Measurements from ENCODE around the gene PRND. TPM values are rescaled to one million over a fixed set of nuclear protein-coding genes. Genes with fewer than 3 reads are reported as not detected.
"Not testable (repeated sequence)": the region's sequence is repeated elsewhere in the genome, so short reads cannot be mapped to it uniquely, and the experiment has no call there.

The PRND gene
- total RNA-seq, 3 donors from 2014 or later = not detected

DNA sequence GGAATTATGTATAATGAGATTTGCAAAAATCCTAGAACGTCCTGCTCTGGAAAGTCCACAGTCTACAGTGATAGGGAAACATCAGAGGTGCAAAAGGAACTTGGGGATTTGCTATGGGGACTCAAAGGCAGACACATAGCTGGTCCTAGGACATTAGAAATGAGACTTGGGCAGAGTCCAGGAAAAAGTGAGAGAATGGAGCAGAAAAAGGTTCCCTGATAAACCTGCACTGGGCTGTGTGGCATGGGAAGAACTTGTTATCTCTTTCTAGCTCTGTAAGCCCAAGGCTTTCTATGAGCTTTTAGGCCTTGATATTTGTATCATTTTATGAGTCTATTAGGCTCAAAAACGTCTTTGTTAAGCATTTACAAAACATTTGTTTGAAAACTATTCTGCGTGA, 15.2 kb downstream of the PRND start:
- H3K9me3 Mint-ChIP-seq = no peaks in the 10 kb centered on the region
- no peak overlapping the region for H3K4me3 Mint-ChIP-seq
- DNase-seq (no peak), ATAC-seq (no peak)
- no peaks in the 10 kb centered on the region for H3K4me1 Mint-ChIP-seq (ENCODE audit: low read depth)
- H3K36me3 Mint-ChIP-seq (ENCODE audit: insufficient read depth) = no peaks in the 10 kb centered on the region
- H3K27me3 Mint-ChIP-seq (ENCODE audit: low read depth) = peaks cover 33% of the 10 kb centered on the region

DNA sequence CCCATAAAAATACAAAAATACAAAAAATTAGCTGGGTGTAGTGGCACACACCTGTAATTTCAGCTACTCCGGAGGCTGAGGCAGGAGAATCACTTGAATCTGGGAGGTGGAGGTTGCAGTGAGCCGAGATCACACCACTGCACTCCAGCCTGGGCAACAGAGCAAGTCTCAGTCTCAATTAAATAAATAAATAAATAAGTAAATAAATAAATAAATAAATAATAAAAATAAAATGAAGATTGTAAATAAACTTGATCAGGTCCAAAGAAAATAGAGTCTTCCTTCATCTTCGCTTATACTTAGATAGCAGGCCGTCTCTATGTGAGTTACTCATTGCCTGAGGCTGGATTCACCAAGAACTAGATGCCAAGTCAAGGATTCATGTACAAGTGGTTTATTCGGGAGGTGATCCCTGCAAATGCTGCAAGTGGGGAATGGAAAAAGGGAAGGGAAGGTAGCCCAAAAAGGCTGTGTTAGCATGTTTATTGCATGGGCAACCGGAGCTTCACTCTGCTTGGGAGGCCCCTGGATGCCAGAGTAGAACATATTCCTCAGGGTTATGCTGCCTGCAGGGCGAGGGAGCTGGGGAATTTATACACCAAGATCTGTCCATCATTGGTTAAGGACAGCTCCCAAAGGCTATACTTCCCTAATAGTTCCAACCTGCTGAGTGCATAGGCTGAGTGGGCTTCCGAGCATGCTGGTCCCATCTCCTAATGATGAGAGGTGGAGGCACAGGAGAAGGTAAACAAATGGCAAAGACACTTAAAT, 16.3 kb downstream of the PRND start:
- ATAC-seq = no peak

DNA sequence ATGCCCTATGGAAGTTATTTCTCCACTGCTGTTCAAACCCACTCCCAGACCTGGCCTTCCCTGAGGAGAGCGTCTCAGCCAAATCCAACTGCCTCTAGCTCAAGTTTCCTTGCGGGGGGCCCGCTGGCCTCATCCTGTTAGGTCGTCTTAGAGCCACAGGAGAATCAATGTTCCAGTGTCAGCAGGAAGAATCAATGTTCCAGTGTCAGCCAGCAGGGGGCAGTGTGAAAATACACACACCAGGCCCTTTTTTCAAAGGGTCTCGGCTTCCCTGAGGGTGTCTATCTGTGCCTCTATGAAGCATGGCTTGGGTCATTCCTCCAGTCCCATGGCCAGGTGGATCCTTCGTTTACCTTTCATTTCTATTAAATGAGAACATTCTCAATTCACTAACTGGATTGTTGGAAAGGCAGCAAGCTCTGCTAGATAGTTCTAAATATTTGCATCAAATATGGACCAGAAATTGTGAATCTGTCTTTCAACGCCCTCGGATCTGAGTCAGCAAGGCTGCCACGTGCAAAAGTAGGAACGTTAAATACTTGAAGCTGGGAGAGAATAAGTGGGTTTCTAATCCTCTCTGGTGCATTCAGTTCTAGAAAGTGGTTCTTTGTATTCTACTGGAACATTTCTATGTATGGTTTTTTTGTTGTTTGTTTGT, 19.2 kb downstream of the PRND start:
- no peaks in the 10 kb centered on the region for H3K36me3 Mint-ChIP-seq (ENCODE audit: insufficient read depth)
- no peaks in the 10 kb centered on the region for H3K4me1 Mint-ChIP-seq (ENCODE audit: low read depth)
- no peak overlapping the region for H3K4me3 Mint-ChIP-seq
- no peaks in the 10 kb centered on the region for H3K9me3 Mint-ChIP-seq
- H3K27me3 Mint-ChIP-seq (ENCODE audit: low read depth) = peaks cover 15% of the 10 kb centered on the region
- ATAC-seq = peak; percentile 51 to 59
- DNase-seq = peak; percentile 65

More for the DNA sequence above, 16.3 kb downstream of the PRND start:
- no peak for DNase-seq
- Mint-ChIP-seq H3K4me1 (ENCODE audit: low read depth) (no peaks in the 10 kb centered on the region), H3K4me3 (no peak overlapping the region), H3K9me3 (no peaks in the 10 kb centered on the region), H3K36me3 (ENCODE audit: insufficient read depth) (no peaks in the 10 kb centered on the region), H3K27me3 (ENCODE audit: low read depth) (peaks cover 24% of the 10 kb centered on the region)

DNA sequence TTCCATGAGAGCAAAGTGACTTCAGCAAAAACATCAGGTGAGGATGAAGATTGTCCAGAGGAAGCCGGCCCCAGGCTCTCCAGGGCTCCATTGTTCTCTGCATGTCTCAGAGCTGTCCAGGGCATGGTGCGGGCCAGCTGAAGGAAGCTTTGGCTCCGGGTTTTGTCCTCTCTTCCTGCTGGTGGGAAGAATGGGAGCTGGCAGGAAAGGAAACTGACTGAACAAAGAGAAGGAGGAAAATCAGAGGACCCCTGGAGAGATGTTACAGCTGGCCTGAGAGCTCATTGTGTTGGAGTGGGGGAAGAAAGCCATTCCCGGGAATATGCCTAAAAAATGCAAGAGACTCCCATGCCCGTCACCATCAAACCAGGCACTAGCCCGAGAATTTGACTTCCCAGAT, 27.1 kb downstream of the PRND start:
- ATAC-seq (no peak), DNase-seq (no peak)
- Mint-ChIP-seq H3K9me3 (peaks cover 5% of the 10 kb centered on the region), H3K4me3 (no peak overlapping the region), H3K27me3 (ENCODE audit: low read depth) (peaks cover 11% of the 10 kb centered on the region), H3K36me3 (ENCODE audit: insufficient read depth) (no peaks in the 10 kb centered on the region), H3K4me1 (ENCODE audit: low read depth) (no peaks in the 10 kb centered on the region)

DNA sequence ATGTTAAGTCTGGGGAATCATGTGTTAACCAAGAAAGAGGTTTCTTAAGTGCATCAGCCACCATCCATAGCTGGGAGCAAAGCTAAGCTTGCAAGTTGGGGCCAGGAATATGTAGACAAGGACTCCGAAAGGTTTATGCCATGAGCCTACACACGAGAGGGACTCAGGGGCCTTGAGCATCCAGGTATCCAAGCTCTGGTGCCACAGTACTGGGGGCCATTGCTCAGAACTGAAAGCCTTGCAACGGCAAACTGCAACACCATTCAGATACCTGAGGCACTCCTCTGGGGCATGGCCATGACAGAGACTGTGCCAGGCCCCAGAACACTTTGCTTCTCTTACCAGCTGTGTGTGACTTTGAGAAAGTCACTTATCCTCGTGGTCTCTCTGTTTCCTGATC, 27.6 kb downstream of the PRND start:
- Mint-ChIP-seq H3K36me3 (ENCODE audit: insufficient read depth) (no peaks in the 10 kb centered on the region), H3K4me3 (no peak overlapping the region), H3K9me3 (peaks cover 5% of the 10 kb centered on the region), H3K27me3 (ENCODE audit: low read depth) (peaks cover 13% of the 10 kb centered on the region), H3K4me1 (ENCODE audit: low read depth) (no peaks in the 10 kb centered on the region)
- ATAC-seq (no peak), DNase-seq (no peak)

DNA sequence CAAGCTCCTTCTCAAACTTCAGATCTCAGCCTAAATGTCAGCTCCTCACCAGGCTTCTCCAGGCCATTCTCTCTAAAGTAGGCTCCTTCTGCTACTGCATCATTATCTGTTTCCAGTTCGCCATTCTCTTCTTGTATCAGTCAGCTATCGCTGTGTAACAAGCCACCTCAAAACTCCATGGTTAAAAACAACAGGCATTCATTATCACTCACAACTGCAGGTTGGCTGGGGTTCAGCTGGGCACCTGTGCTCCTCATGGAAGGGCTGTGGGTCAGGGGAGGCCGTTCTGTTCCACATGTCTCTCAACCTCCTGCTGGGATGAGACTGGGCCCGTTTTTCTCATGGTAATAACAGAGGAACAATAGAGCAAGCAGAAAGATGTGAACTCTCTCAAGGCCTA, 28.7 kb downstream of the PRND start:
- ATAC-seq = no peak
- Mint-ChIP-seq H3K4me1 (ENCODE audit: low read depth) (no peaks in the 10 kb centered on the region), H3K9me3 (peaks cover 5% of the 10 kb centered on the region), H3K36me3 (ENCODE audit: insufficient read depth) (no peaks in the 10 kb centered on the region), H3K4me3 (no peak overlapping the region), H3K27me3 (ENCODE audit: low read depth) (peaks cover 10% of the 10 kb centered on the region)
- no peak for DNase-seq

DNA sequence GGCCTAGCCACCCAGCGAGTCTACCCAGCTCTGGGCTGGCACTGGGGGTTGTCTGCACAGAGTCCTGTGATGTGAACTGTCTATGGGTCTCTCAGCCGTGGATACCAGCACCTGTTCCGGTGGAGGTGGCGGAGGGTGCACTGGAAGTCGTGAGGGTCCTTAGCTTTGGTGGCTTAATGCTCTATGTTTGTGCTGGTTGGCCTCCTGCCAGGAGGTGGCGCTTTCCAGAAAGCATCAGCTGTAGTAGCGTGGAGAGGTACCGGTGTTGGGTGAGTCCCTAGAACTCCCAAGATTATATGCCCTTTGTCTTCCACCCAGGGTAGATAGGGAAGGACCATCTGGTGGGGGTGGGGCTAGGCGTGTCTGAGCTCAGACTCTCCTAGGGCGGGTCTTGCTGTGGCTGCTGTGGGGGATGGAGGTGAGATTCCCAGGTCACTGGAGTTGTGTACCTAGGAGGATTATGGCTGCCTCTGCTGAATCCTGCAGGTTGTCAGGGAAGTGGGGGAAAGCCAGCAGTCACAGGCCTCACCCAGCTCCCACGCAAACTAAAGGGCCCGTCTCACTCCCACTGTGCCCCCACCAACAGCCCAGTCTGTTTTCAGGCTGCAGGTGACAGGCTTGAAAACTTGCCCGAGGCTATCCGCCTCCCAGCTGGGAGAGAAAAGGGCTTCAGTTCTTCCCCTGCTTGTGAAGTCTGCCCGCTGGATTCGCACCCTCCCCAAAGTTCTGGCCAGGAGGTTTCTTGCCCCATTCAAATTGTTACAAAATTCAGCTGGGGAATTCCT, 37.6 kb downstream of the PRND start:
- peak; percentile 36 for DNase-seq
- H3K9me3 Mint-ChIP-seq; H3K36me3 Mint-ChIP-seq (ENCODE audit: insufficient read depth); ATAC-seq; H3K4me1 Mint-ChIP-seq (ENCODE audit: low read depth); H3K27me3 Mint-ChIP-seq (ENCODE audit: low read depth); H3K4me3 Mint-ChIP-seq: not testable (repeated sequence)

DNA sequence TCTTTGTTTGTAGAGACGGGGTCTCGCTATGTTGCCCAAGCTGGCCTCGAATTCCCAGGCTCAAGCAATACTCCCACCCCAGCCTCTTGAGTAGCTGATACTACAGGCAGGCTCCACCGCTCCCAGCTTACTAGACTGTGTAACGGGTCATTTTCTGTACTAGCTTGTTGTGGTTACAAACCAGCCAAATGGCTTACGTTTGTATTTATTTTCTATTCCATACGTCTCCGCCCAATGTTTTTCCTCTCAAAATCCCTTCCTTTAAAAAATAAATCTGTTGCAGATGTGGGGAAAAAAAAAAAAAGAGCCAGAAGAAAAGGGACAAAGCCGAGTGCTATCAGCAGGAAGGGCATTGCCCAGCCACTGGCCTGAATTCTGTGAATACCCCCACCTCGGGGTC, 41.6 kb downstream of the PRND start:
- no peak for ATAC-seq
- no peaks in the 10 kb centered on the region for H3K36me3 Mint-ChIP-seq (ENCODE audit: insufficient read depth)
- H3K27me3 Mint-ChIP-seq (ENCODE audit: low read depth) = peaks cover 4% of the 10 kb centered on the region

DNA sequence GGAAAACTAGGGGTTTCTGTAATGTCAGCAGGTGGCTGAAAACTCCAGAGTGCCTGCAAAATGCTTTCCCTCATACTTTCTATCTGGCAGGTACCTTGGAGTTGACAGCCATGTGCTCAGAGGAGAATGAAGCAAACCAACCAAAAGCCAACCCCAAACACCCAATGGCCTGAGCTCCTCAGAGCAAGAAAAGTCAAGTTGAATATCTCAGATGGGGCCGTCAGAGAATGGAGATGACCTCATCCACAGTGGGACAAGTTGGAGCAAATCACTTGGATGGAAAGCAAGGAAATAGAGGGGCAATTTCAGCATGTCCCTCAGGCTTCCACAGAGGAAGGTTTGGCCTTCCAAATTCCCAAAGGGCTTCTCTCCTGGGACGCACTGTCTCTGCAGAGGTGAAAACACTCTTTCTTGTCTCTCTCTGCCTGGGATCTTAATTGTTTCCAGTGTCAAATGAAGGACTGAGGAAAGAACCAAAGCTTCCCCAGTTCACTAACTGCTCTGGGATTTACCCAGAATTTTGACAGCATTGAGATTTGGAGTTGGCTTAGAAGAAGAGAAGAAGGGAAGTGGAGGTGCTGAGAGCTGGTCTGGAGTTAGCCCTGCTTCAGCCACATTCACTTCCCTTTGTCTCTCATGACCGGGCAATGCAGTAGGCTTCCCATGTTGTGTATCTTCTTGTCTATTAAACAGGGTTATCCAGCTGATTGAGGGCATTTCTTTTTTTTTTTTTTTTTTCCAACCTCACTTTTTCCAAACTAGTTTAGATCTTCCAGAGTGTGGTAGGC, 42.2 kb downstream of the PRND start:
- Mint-ChIP-seq H3K4me1 (ENCODE audit: low read depth) (peaks cover 4% of the 10 kb centered on the region), H3K36me3 (ENCODE audit: insufficient read depth) (no peaks in the 10 kb centered on the region), H3K9me3 (no peaks in the 10 kb centered on the region), H3K4me3 (no peak overlapping the region), H3K27me3 (ENCODE audit: low read depth) (peaks cover 3% of the 10 kb centered on the region)
- DNase-seq = no peak
- ATAC-seq = no peak

More for the DNA sequence above, 41.6 kb downstream of the PRND start:
- peaks cover 4% of the 10 kb centered on the region for H3K4me1 Mint-ChIP-seq (ENCODE audit: low read depth)
- no peak for DNase-seq
- no peak overlapping the region for H3K4me3 Mint-ChIP-seq
- no peaks in the 10 kb centered on the region for H3K9me3 Mint-ChIP-seq

DNA sequence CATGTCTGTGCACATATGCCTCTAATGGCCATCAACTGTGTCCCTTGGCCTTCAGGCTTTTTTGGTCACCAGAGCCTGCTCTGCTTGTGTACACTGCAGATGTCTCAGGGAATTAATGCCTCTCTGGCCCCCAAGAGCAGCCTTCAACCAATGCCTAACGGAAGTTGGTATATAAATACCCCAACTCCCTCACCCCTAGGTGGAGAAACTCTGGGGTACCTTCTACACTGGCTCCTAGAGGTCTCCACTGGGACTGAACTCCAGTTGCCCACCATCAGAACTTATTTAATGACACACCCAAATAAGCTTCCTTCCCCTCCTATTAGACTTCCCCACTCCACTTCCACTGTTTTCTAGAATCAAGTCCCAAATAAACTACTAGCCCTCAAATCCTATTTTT, 43.1 kb downstream of the PRND start:
- Mint-ChIP-seq H3K27me3 (ENCODE audit: low read depth) (peaks cover 3% of the 10 kb centered on the region), H3K4me1 (ENCODE audit: low read depth) (peaks cover 4% of the 10 kb centered on the region), H3K36me3 (ENCODE audit: insufficient read depth) (no peaks in the 10 kb centered on the region), H3K4me3 (no peak overlapping the region), H3K9me3 (no peaks in the 10 kb centered on the region)
- ATAC-seq (no peak), DNase-seq (no peak)

DNA sequence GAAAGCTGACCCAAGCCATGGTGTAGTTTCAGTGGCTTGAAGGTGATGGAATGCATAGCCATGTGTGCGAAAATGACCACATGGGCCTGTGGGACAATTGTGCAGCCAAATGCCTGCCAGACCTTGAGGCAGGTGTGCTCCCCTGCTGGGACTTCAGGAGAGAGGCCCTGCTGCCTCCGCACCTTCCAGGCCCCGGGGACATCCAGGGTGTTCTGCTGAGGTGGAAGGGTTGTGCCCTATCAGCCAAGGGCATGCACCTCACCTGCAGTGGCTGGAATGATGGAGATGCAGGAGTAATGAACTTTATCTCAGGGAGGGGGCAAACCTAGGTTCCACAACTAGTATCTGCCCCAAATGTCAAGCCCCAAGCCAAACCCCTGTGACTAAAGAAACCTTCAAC, 44.0 kb downstream of the PRND start:
- DNase-seq (no peak), ATAC-seq (no peak)
- Mint-ChIP-seq H3K27me3 (ENCODE audit: low read depth) (peaks cover 3% of the 10 kb centered on the region), H3K9me3 (peaks cover under 1% of the 10 kb centered on the region), H3K4me3 (no peak overlapping the region), H3K4me1 (ENCODE audit: low read depth) (peaks cover 4% of the 10 kb centered on the region), H3K36me3 (ENCODE audit: insufficient read depth) (no peaks in the 10 kb centered on the region)

DNA sequence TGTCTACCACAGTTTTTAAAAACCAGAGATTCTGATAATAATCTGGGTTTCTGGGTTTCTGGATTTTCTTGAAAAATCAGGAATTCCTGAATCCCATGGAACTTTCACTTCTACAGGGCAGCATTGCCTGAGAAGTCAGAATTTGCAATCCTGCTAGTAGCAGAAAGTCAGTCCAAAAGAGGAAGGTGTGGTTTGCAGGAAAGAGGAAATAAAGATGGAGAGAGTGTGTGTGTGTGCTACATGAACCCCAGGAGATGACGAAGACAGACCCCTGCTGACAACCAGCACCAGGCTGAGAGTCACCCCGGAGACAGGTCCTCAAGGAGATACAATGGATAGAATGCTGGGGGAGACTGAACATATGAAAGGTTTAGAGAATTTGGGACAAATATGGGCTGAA, 44.9 kb downstream of the PRND start:
- H3K4me1 Mint-ChIP-seq (ENCODE audit: low read depth) = peaks cover under 1% of the 10 kb centered on the region
- ATAC-seq = no peak
- peaks cover 10% of the 10 kb centered on the region for H3K9me3 Mint-ChIP-seq
- H3K27me3 Mint-ChIP-seq (ENCODE audit: low read depth) = peaks cover 3% of the 10 kb centered on the region
- no peak for DNase-seq
- H3K36me3 Mint-ChIP-seq (ENCODE audit: insufficient read depth) = peaks cover 3% of the 10 kb centered on the region
- H3K4me3 Mint-ChIP-seq = no peak overlapping the region

DNA sequence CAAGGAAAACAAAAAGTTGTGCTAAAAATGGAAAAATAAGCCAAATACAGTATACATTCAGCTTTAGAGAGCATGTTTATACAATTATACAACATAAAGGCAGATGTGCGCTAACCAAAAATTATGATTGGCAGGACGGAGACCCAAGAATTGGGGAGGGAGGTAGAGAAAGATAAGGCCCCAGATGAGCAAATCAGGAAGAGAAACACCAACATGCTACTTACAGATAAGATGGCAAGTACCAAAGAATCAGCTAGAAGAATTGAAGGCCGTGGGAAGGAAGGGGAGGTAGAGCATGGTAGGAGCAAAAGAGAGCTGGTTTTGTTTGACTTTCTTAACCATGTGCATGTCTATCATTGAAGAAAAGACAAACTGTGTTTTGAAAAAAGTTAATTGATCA, 45.4 kb downstream of the PRND start:
- Mint-ChIP-seq H3K4me3 (no peak overlapping the region), H3K4me1 (ENCODE audit: low read depth) (no peaks in the 10 kb centered on the region), H3K36me3 (ENCODE audit: insufficient read depth) (peaks cover 4% of the 10 kb centered on the region), H3K9me3 (peaks cover 14% of the 10 kb centered on the region), H3K27me3 (ENCODE audit: low read depth) (peaks cover 3% of the 10 kb centered on the region)
- no peak for DNase-seq
- no peak for ATAC-seq

DNA sequence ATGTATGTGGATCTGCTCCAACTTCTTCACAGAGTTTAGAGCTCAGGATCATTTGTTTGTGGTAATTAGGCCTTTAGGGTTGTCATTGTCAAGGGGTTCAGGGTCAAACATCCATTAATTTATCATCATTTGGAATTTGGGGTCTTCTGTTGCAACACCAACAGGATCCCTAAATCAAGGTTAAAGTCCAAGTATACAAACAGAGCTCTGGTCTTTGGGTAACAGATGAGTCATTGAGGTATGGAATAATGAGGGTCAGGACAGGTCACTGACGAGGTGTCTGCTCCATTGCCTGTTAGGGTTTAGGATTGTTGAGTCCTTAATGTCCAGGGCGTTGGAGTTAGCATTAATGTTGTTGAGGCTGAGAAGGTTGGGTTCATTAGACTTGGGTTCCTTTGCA, 47.6 kb downstream of the PRND start:
- H3K4me1 Mint-ChIP-seq (ENCODE audit: low read depth) = no peaks in the 10 kb centered on the region

More for the DNA sequence above, 47.6 kb downstream of the PRND start:
- Mint-ChIP-seq H3K36me3 (ENCODE audit: insufficient read depth) (peaks cover 6% of the 10 kb centered on the region), H3K4me3 (no peak overlapping the region), H3K9me3 (peaks cover 24% of the 10 kb centered on the region), H3K27me3 (ENCODE audit: low read depth) (peaks cover 3% of the 10 kb centered on the region)
- no peak for DNase-seq
- no peak for ATAC-seq
